Measurements from ENCODE around the gene JAM3. TPM values are rescaled to one million over a fixed set of nuclear protein-coding genes. Genes with fewer than 3 reads are reported as not detected.
"Not testable (repeated sequence)": the region's sequence is repeated elsewhere in the genome, so short reads cannot be mapped to it uniquely, and the experiment has no call there.

Gene JAM3
- total RNA-seq, 1 experiment from 2014 or later = not detected

DNA sequence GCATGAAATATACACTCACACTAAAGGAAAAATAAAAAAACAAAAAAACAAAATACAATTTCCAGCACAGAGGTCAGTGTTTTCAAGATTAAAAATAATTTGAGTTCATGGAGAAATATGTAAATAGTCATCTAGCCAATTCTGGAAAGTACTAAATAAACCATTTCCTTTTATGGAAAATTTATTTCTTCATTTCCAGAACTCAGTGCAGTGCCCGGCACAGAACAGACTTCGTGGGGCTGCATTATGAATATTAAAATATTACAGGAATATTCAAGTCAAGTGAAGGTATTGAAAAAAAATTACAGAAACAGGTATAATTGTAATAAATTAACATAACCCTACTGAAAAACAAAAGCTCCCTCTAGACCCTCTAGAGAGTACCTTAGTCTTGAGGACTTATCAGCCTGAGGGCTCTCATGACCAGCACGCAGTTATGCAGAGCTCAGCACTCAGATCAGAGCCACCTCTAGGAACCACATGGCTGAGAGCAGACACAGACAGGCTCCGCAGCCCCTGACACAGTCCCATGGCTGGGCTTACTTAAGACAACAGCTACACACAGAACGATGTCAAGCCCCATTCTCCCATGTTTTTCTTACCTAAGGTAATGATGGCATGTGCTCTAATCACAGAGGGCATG, 109.3 kb downstream of the JAM3 start:
- DNase-seq = no peak
- H3K4me3 Mint-ChIP-seq (ENCODE audit: low read depth, unreplicated experiment) = no peak overlapping the region
- H3K36me3 Mint-ChIP-seq (ENCODE audit: insufficient read depth, unreplicated experiment) = peaks cover 18% of the 10 kb centered on the region
- no peaks in the 10 kb centered on the region for H3K27me3 Mint-ChIP-seq (ENCODE audit: unreplicated experiment)
- CTCF ChIA-PET = interaction anchor here (0.5 kb wide), 1 partner anchor 1732 kb away, joined by 4 read pairs; no protein-coding TSS in a partner anchor
- no peaks in the 10 kb centered on the region for H3K9me3 Mint-ChIP-seq (ENCODE audit: low read depth, unreplicated experiment)
- no peak overlapping the region for H3K27ac Mint-ChIP-seq (ENCODE audit: unreplicated experiment)
- intact Hi-C loops (cut with micrococcal nuclease; ENCODE audit: unreplicated experiment) = no loop called here
- TF ChIP-seq, protein P1, sequence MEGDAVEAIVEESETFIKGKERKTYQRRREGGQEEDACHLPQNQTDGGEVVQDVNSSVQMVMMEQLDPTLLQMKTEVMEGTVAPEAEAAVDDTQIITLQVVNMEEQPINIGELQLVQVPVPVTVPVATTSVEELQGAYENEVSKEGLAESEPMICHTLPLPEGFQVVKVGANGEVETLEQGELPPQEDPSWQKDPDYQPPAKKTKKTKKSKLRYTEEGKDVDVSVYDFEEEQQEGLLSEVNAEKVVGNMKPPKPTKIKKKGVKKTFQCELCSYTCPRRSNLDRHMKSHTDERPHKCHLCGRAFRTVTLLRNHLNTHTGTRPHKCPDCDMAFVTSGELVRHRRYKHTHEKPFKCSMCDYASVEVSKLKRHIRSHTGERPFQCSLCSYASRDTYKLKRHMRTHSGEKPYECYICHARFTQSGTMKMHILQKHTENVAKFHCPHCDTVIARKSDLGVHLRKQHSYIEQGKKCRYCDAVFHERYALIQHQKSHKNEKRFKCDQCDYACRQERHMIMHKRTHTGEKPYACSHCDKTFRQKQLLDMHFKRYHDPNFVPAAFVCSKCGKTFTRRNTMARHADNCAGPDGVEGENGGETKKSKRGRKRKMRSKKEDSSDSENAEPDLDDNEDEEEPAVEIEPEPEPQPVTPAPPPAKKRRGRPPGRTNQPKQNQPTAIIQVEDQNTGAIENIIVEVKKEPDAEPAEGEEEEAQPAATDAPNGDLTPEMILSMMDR (IDR thresholded peaks at IDR 0.05; ENCODE audit: unreplicated experiment) = no peak
- H3K4me1 Mint-ChIP-seq (ENCODE audit: low read depth, unreplicated experiment) = no peaks in the 10 kb centered on the region
- no TSS peak for BruUV-seq (replicated peaks)

DNA sequence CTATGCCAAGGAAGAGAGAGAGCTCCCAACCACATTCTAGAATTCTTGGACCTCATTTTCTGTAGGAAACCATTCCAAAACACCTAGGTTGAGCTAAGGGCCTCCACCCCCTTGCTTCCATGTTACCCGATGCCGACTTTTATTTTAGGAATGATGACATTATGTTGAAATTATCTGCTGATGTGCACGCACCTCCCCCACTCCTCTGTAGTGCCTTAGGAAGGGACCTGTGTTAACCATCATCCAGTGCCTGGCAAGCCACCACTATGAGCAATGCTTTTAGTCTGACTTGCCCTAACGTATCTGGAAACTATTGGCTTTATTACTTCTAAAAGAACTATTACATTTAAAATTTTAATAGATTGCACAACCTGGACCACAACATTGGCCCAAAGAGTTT, 112.8 kb downstream of the JAM3 start:
- Mint-ChIP-seq H3K9me3 (ENCODE audit: low read depth, unreplicated experiment) (no peaks in the 10 kb centered on the region), H3K4me1 (ENCODE audit: low read depth, unreplicated experiment) (no peaks in the 10 kb centered on the region), H3K36me3 (ENCODE audit: insufficient read depth, unreplicated experiment) (peaks cover 4% of the 10 kb centered on the region)

DNA sequence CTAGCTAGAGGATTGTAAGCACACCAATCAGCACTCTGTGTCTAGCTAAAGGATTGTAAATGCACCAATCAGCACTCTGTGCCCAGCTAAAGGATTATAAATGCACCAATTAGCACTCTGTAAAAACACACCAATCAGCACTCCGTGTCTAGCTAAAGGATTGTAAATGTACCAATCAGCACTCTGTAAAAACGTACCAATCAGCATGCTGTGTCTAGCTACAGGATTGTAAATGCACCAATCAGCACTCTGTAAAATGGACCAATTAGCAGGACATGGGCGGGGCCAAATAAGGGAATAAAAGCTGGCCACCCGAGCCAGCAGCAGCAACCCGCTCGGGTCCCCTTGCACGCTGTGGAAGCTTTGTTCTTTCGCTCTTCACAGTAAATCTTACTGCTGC, 119.2 kb downstream of the JAM3 start:
- H3K27me3 Mint-ChIP-seq (ENCODE audit: unreplicated experiment); intact Hi-C loops (cut with micrococcal nuclease; ENCODE audit: unreplicated experiment); H3K4me1 Mint-ChIP-seq (ENCODE audit: low read depth, unreplicated experiment); H3K27ac Mint-ChIP-seq (ENCODE audit: unreplicated experiment); H3K4me3 Mint-ChIP-seq (ENCODE audit: low read depth, unreplicated experiment); CTCF ChIA-PET; BruUV-seq (replicated peaks); DNase-seq; H3K9me3 Mint-ChIP-seq (ENCODE audit: low read depth, unreplicated experiment): not testable (repeated sequence)
- H3K36me3 Mint-ChIP-seq (ENCODE audit: insufficient read depth, unreplicated experiment) = peaks cover 43% of the 10 kb centered on the region

More for the DNA sequence above, 112.8 kb downstream of the JAM3 start:
- TF ChIP-seq, protein P1 (IDR thresholded peaks at IDR 0.05; ENCODE audit: unreplicated experiment) = no peak
- H3K4me3 Mint-ChIP-seq (ENCODE audit: low read depth, unreplicated experiment) = no peak overlapping the region
- no peak overlapping the region for H3K27ac Mint-ChIP-seq (ENCODE audit: unreplicated experiment)
- CTCF ChIA-PET = no interaction called here
- intact Hi-C loops (cut with micrococcal nuclease; ENCODE audit: unreplicated experiment) = no loop called here
- DNase-seq = no peak
- no TSS peak for BruUV-seq (replicated peaks)
- H3K27me3 Mint-ChIP-seq (ENCODE audit: unreplicated experiment) = no peaks in the 10 kb centered on the region

DNA sequence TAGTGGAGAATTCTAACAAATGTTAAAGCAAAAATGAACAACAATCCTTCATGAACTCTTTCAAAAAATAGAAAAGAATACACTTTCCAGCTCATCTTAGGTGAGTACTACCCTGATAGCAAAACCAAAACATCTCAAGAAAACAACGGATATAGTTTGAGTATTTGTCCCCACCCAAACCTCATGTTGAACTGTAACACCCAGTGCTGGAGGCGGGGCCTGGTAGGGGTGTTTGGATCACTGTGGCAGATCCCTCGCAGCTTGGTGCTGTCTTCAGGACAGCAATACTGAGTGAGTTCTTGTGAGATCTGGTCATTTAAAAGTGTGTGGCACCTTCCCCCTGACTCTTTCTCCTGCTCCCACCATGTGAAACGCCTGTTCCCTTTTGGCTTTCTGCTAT, 127.9 kb downstream of the JAM3 start:
- intact Hi-C loops (cut with micrococcal nuclease; ENCODE audit: unreplicated experiment) = no loop called here
- Mint-ChIP-seq H3K27me3 (ENCODE audit: unreplicated experiment) (no peaks in the 10 kb centered on the region), H3K36me3 (ENCODE audit: insufficient read depth, unreplicated experiment) (peaks cover 36% of the 10 kb centered on the region), H3K4me1 (ENCODE audit: low read depth, unreplicated experiment) (no peaks in the 10 kb centered on the region), H3K27ac (ENCODE audit: unreplicated experiment) (no peak overlapping the region), H3K4me3 (ENCODE audit: low read depth, unreplicated experiment) (no peak overlapping the region), H3K9me3 (ENCODE audit: low read depth, unreplicated experiment) (no peaks in the 10 kb centered on the region)
- BruUV-seq (replicated peaks) = no TSS peak
- CTCF ChIA-PET = no interaction called here
- DNase-seq = no peak
- TF ChIP-seq, protein P1 (IDR thresholded peaks at IDR 0.05; ENCODE audit: unreplicated experiment) = no peak

DNA sequence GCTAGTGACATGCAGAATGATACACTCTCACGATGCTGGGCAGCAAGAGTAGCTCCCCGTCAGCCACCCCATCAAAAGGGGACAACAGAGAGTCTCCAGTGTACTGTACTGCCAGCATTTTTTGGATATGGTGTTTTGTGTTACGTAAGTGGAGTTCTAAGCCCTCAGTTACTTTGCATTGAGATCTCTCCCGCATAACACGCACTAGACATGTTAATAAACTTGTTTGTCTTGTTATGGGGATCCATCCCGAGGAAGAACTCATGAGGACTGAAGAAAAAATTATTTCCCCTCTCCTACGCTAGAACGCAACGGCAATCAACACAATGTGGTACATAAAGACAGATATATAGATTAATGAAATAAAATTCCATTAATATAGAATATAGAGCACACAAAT, 130.7 kb downstream of the JAM3 start:
- TF ChIP-seq, protein P1 (IDR thresholded peaks at IDR 0.05; ENCODE audit: unreplicated experiment) = no peak
- no peak overlapping the region for H3K27ac Mint-ChIP-seq (ENCODE audit: unreplicated experiment)
- no peaks in the 10 kb centered on the region for H3K27me3 Mint-ChIP-seq (ENCODE audit: unreplicated experiment)
- intact Hi-C loops (cut with micrococcal nuclease; ENCODE audit: unreplicated experiment) = no loop called here
- BruUV-seq (replicated peaks) = no TSS peak
- H3K4me1 Mint-ChIP-seq (ENCODE audit: low read depth, unreplicated experiment) = no peaks in the 10 kb centered on the region
- CTCF ChIA-PET = no interaction called here
- H3K9me3 Mint-ChIP-seq (ENCODE audit: low read depth, unreplicated experiment) = no peaks in the 10 kb centered on the region
- no peak overlapping the region for H3K4me3 Mint-ChIP-seq (ENCODE audit: low read depth, unreplicated experiment)
- no peak for DNase-seq
- peaks cover 42% of the 10 kb centered on the region for H3K36me3 Mint-ChIP-seq (ENCODE audit: insufficient read depth, unreplicated experiment)
